ENCODE data around the gene NAP1L4. TPM values are rescaled to one million over a fixed set of nuclear protein-coding genes. Genes with fewer than 3 reads are reported as not detected.

Gene NAP1L4
- polyA plus RNA-seq, 1 donor from 2014 or later = 199 TPM

DNA sequence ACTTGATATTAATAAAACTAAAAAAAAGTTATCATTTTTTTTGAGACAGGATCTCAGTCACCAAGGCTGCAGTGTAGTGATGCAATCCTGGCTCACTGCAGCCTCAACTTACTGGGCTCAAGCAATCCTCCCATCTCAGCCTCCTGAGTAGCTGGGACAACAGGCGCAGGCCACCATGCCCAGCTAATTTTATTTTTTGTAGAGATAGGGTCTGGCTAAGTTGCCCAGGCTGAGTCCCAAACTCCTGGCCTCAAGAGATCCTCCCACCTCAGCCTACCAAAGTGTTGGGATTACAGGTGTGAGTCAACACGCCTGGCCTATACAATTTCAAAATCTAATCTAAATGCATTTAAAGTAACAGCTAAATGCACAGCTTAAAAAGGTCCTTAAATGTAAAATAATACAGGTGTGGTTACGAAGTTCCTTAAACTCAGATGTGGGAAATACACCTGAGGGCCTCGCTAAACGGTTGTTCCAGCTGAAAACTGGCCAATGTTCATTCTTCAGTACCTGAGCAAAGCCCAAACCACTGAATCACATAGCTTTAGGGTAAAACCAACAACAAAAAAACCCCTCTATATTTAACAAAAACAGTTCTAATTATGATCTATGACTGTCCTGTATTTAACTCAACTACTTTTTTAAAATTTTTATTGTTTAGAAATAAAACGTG, 11.8 kb downstream of the NAP1L4 start:
- H2AFZ ChIP-seq (ENCODE audit: low read depth, low read length) = no peak overlapping the region
- no peaks in the 10 kb centered on the region for H4K20me1 ChIP-seq (ENCODE audit: insufficient read depth)
- H3K27ac ChIP-seq (ENCODE audit: low read length) = no peak overlapping the region
- H3K9ac ChIP-seq (ENCODE audit: low read length) = no peak overlapping the region
- TF ChIP-seq EZH2 (IDR thresholded peaks at IDR 0.05; ENCODE audit: borderline replicate concordance, insufficient read depth, low read length, poor library complexity, severe bottlenecking) (no peak), EP300 (conservative IDR thresholded peaks at IDR 0.05; ENCODE audit: poor library complexity, severe bottlenecking) (no peak)
- H3K9me2 ChIP-seq (ENCODE audit: insufficient read depth, low read length) = no peaks in the 10 kb centered on the region
- no peaks in the 10 kb centered on the region for H3F3A ChIP-seq (ENCODE audit: insufficient read depth, low read length, poor library complexity, severe bottlenecking)
- H3K36me3 ChIP-seq (ENCODE audit: insufficient read depth, low read length) = no peaks in the 10 kb centered on the region
- H3K4me2 ChIP-seq (ENCODE audit: low read length) = no peak overlapping the region
- no peaks in the 10 kb centered on the region for H3K27me3 ChIP-seq (ENCODE audit: insufficient read depth, low read depth, low read length)
- H3K4me3 ChIP-seq (ENCODE audit: low read length) = no peak overlapping the region
- peaks cover 76% of the 10 kb centered on the region for H3K79me2 ChIP-seq (replicated peaks; ENCODE audit: insufficient read depth, low read length)
- H3K9me3 ChIP-seq (ENCODE audit: low read length) = no peaks in the 10 kb centered on the region

DNA sequence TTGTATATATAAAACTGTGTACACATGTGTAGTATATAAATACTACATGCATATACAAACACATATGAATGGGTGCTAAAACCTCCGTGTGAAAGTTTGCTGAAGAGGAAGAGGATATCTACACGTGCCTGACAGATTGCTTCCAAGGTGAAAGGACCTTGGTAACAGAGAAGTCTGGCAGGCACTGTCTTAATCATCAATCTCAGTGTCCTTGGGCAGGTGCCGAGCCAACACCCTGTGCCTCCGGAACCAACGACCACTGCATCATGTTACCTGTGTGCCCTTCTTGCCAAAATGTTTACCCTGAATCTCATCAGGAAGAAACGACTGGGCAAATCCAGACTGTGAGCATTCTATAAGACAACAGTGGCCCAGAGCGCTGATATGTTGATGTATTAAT, 15.0 kb downstream of the NAP1L4 start:
- Histone ChIP-seq H3K36me3 (ENCODE audit: insufficient read depth, low read length) (no peaks in the 10 kb centered on the region), H3K27ac (ENCODE audit: low read length) (no peak overlapping the region), H2AFZ (ENCODE audit: low read depth, low read length) (no peak overlapping the region), H3K27me3 (ENCODE audit: insufficient read depth, low read depth, low read length) (no peaks in the 10 kb centered on the region), H4K20me1 (ENCODE audit: insufficient read depth) (no peaks in the 10 kb centered on the region), H3K9me3 (ENCODE audit: low read length) (no peaks in the 10 kb centered on the region), H3K4me2 (ENCODE audit: low read length) (no peak overlapping the region), H3K4me3 (ENCODE audit: low read length) (no peak overlapping the region), H3K79me2 (replicated peaks; ENCODE audit: insufficient read depth, low read length) (peaks cover 46% of the 10 kb centered on the region), H3K9me2 (ENCODE audit: insufficient read depth, low read length) (no peaks in the 10 kb centered on the region), H3F3A (ENCODE audit: insufficient read depth, low read length, poor library complexity, severe bottlenecking) (no peaks in the 10 kb centered on the region), H3K9ac (ENCODE audit: low read length) (no peak overlapping the region)
- no peak for TF ChIP-seq SMC3 (conservative IDR thresholded peaks at IDR 0.05; ENCODE audit: poor library complexity)
- TF ChIP-seq REST (IDR thresholded peaks at IDR 0.05; ENCODE audit: borderline replicate concordance) = no peak
- TF ChIP-seq EZH2 (IDR thresholded peaks at IDR 0.05; ENCODE audit: borderline replicate concordance, insufficient read depth, low read length, poor library complexity, severe bottlenecking) = no peak
- no peak for TF ChIP-seq EP300 (conservative IDR thresholded peaks at IDR 0.05; ENCODE audit: poor library complexity, severe bottlenecking)
- TF ChIP-seq TAF1 (IDR thresholded peaks at IDR 0.05; ENCODE audit: low read depth) = no peak
- no peak for TF ChIP-seq RAD21 (conservative IDR thresholded peaks at IDR 0.05)
- TF ChIP-seq MXI1 (conservative IDR thresholded peaks at IDR 0.05; ENCODE audit: poor library complexity, severe bottlenecking) = no peak
- no peak for TF ChIP-seq CTCF (IDR thresholded peaks at IDR 0.05; ENCODE audit: poor library complexity, severe bottlenecking)
- no peak for TF ChIP-seq POLR2AphosphoS5 (IDR thresholded peaks at IDR 0.05)

Data from neural cell (in vitro differentiated cells).